Prostate gland (tissue), 2 donors: Measurements from ENCODE around the gene IL3RA. TPM values are rescaled to one million over a fixed set of nuclear protein-coding genes. Genes with fewer than 3 reads are reported as not detected.
"Not testable (repeated sequence)": the region's sequence is repeated elsewhere in the genome, so short reads cannot be mapped to it uniquely, and the experiment has no call there.

ENCODE experiments used
- DNase-seq: peaks from one replicate; pipeline ENCODE4 v3.0.0-alpha.2; 2019; ENCODE audit warnings: low spot score
- H3K27ac ChIP-seq, 2 donors: fragments of 200-600 bp; sonication (generic); 2 replicates each; pipeline ENCODE4 v1.5.1; 2017 to 2019
- H3K27me3 ChIP-seq: fragments of 200-600 bp; sonication (generic); replicated peaks from 2 replicates; pipeline ENCODE4 v1.5.1; 2019; ENCODE audit not compliant: insufficient read depth
- H3K36me3 ChIP-seq, 2 donors: fragments of 200-600 bp; sonication (generic); 1 replicate in 1 of 2; 2 replicates in 1 of 2; pipeline versions ENCODE4 v1.5.1 to v1.8.1; 2017 to 2019
- H3K4me1 ChIP-seq: fragments of 200-600 bp; sonication (generic); replicated peaks from 2 replicates; pipeline ENCODE4 v1.5.1; 2019
- H3K4me3 ChIP-seq, 2 donors: fragments of 200-600 bp; sonication (generic); 2 replicates each; pipeline ENCODE4 v1.5.1; 2017 to 2019
- H3K9me3 ChIP-seq: fragments of 200-600 bp; sonication (generic); 2 replicates; pipeline ENCODE4 v1.5.1; 2017
- POLR2A ChIP-seq: fragments of 450-650 bp; IDR thresholded peaks from one replicate; pipeline ENCODE4 v1.6.1; 2016; ENCODE audit warnings: antibody characterized with exemption, mild to moderate bottlenecking
- POLR2AphosphoS5 ChIP-seq: sonication (generic); formaldehyde crosslinking; IDR thresholded peaks from one replicate; pipeline ENCODE4 v1.6.1; 2017; ENCODE audit warnings: antibody characterized with exemption
- WGBS: methylation state at CpG from one replicate; pipeline ENCODE4 v1.1.5; 2018; 5-methylcytosine and 5-hydroxymethylcytosine counted together
- intact Hi-C: fragments of 100-400 bp; cut with DNase I; formaldehyde crosslinking; loops from one replicate; pipeline ENCODE4 v1.14.2; 2022
- total RNA-seq, 2 donors: library from RNA; depleted of rRNA; stranded (reverse); fragments of >200 nt; gene quantifications; one replicate each; pipeline ENCODE4 v1.1.0, GENCODE V29; 2016
- TF ChIP-seq, protein P1 (sequence below), 4 experiments: fragments of 200-600 bp in 2 of 4; fragments of 450-650 bp in 2 of 4; sonication (generic) in 2 of 4; IDR thresholded peaks; 1 replicate in 3 of 4; 2 replicates in 1 of 4; pipeline ENCODE4 v1.5.1; 2016 to 2019; ENCODE audit warnings: antibody characterized with exemption in 4 of 4, mild to moderate bottlenecking in 2 of 4, moderate library complexity in 2 of 4

Gene IL3RA
- total RNA-seq, 2 donors from 2014 or later = 3.3 to 7.2 TPM

GRCh38 chrX:1422135-1422465 lies 85.5 kb downstream of the IL3RA start:
- intact Hi-C loops = no loop called here
- H3K27me3 ChIP-seq = no peaks in the 10 kb centered on the region
- no peak for DNase-seq
- 100% methylated on average over 4 of the region's 4 CpGs for WGBS
- no peak overlapping the region for H3K27ac ChIP-seq
- H3K36me3 ChIP-seq = peaks cover 0 to 11% of the 10 kb centered on the region in 2 donors
- H3K4me1 ChIP-seq = no peaks in the 10 kb centered on the region
- no peaks in the 10 kb centered on the region for H3K9me3 ChIP-seq
- no peak overlapping the region for H3K4me3 ChIP-seq
- TF ChIP-seq, protein P1, sequence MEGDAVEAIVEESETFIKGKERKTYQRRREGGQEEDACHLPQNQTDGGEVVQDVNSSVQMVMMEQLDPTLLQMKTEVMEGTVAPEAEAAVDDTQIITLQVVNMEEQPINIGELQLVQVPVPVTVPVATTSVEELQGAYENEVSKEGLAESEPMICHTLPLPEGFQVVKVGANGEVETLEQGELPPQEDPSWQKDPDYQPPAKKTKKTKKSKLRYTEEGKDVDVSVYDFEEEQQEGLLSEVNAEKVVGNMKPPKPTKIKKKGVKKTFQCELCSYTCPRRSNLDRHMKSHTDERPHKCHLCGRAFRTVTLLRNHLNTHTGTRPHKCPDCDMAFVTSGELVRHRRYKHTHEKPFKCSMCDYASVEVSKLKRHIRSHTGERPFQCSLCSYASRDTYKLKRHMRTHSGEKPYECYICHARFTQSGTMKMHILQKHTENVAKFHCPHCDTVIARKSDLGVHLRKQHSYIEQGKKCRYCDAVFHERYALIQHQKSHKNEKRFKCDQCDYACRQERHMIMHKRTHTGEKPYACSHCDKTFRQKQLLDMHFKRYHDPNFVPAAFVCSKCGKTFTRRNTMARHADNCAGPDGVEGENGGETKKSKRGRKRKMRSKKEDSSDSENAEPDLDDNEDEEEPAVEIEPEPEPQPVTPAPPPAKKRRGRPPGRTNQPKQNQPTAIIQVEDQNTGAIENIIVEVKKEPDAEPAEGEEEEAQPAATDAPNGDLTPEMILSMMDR (IDR thresholded peaks at IDR 0.05) = no peak
- TF ChIP-seq POLR2AphosphoS5 = no peak
- no peak for TF ChIP-seq POLR2A

DNA sequence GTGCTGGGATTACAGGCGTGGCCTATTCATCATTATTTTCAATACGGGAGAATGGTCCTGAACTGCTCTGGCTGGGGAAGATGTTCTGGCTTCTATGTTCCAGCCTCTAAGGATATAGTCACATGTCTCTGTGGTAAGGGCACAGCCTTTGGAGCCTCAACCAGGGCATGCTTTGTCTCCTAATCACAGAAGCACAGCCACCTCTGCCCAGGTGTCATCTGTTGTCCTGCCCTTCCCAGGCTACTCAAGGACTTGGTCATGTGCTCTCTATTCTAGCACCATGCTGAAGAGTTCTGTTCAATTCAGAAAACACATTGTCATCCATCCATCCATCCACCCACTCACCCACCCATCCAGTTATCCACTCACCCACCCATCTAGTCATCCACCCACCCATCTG lies 86.6 kb downstream of the IL3RA start:
- intact Hi-C loops = no loop called here
- DNase-seq = no peak
- Histone ChIP-seq H3K4me3 (no peak overlapping the region), H3K27me3 (no peaks in the 10 kb centered on the region), H3K36me3 (peaks cover 0 to 9% of the 10 kb centered on the region in 2 donors), H3K9me3 (no peaks in the 10 kb centered on the region), H3K27ac (no peak overlapping the region), H3K4me1 (no peaks in the 10 kb centered on the region)
- TF ChIP-seq POLR2A = no peak
- TF ChIP-seq, protein P1 (IDR thresholded peaks at IDR 0.05) = no peak
- no peak for TF ChIP-seq POLR2AphosphoS5
- WGBS = 50% methylated on average over 2 of the region's 2 CpGs

DNA sequence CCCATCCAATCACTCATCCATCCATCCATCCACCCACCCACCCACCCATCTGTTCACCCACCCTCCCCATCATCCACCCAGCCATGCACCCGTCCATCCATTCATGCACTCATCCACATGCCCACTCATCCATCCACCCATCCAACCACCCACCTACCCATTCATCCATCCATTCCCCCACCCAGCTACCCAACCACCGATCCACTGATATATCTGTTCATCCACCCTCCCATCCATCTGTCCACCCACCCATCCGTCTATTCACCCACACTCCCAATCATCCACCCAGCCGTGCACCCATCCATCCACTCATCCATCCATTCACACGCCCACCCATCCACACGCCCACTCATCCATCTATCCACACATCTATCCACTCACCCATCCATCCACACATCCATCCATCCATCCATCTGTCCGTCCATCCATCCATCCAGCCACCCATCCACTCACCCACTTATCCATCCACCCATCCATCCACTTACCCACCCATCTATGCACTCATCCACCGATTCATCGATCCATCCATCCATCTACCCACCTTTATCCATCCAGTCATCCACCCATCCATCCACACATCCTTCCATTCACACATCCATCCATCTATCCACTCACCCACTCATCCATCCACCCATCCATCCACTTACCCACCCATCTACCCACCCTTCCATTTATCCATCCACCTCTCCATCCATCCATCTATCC lies 87.7 kb downstream of the IL3RA start:
- intact Hi-C loops = no loop called here
- no peak for DNase-seq

GRCh38 chrX:1425381-1425780 lies 88.8 kb downstream of the IL3RA start:
- DNase-seq = no peak
- Histone ChIP-seq H3K9me3 (no peaks in the 10 kb centered on the region), H3K27me3 (no peaks in the 10 kb centered on the region), H3K4me3 (no peak overlapping the region), H3K36me3 (peaks cover 0 to 3% of the 10 kb centered on the region in 2 donors), H3K4me1 (no peaks in the 10 kb centered on the region), H3K27ac (no peak overlapping the region)
- 79% methylated on average over 10 of the region's 10 CpGs for WGBS
- TF ChIP-seq POLR2AphosphoS5 = no peak
- no peak for TF ChIP-seq POLR2A
- intact Hi-C loops = no loop called here

More for the DNA sequence above, 87.7 kb downstream of the IL3RA start:
- H3K36me3 ChIP-seq = peaks cover 0 to 3% of the 10 kb centered on the region in 2 donors
- no peaks in the 10 kb centered on the region for H3K27me3 ChIP-seq
- TF ChIP-seq POLR2A (no peak), POLR2AphosphoS5 (no peak)
- TF ChIP-seq, protein P1 (IDR thresholded peaks at IDR 0.05) = no peak
- WGBS = 71% methylated on average over 9 of the region's 9 CpGs
- no peaks in the 10 kb centered on the region for H3K4me1 ChIP-seq
- no peak overlapping the region for H3K27ac ChIP-seq
- no peaks in the 10 kb centered on the region for H3K9me3 ChIP-seq
- H3K4me3 ChIP-seq = no peak overlapping the region

GRCh38 chrX:1426321-1426720 lies 89.7 kb downstream of the IL3RA start:
- H3K27ac ChIP-seq, H3K4me1 ChIP-seq, H3K36me3 ChIP-seq, intact Hi-C loops, DNase-seq, H3K9me3 ChIP-seq, H3K27me3 ChIP-seq, H3K4me3 ChIP-seq: not testable (repeated sequence)
- 90% methylated on average over 16 of the region's 16 CpGs for WGBS

GRCh38 chrX:1427756-1428155 lies 91.2 kb downstream of the IL3RA start:
- intact Hi-C loops = no loop called here
- 99% methylated on average over 20 of the region's 32 CpGs for WGBS
- Histone ChIP-seq H3K4me3 (no peak overlapping the region), H3K4me1 (no peaks in the 10 kb centered on the region), H3K27me3 (no peaks in the 10 kb centered on the region), H3K9me3 (no peaks in the 10 kb centered on the region), H3K36me3 (peaks cover 0 to 3% of the 10 kb centered on the region in 2 donors), H3K27ac (no peak overlapping the region)
- TF ChIP-seq POLR2AphosphoS5 (no peak), POLR2A (no peak)
- TF ChIP-seq, protein P1 (IDR thresholded peaks at IDR 0.05) = no peak
- DNase-seq = no peak
